ENCODE measurements around the gene CRIM1.

CRIM1 gene

DNA sequence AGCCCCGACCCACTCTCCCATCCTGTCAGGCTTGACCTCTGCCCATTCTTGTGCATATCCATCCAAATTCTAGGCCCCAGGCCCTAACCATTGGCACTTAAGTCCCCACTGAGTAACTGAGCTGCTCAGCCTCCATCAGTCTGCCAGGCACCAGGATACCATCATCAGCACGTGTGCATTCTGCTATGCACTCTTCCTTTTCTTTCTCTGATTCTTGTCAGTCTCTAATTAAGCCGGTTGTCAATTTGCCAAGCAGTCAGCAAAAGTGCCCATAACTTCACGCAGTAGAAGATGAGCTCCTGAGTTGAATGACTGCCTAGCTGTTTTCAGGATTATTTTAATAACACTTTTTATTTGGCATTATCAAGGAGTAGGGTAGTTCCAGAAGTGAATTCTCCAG is 135.2 kb downstream of the CRIM1 start:
- DNase-seq: no peak

DNA sequence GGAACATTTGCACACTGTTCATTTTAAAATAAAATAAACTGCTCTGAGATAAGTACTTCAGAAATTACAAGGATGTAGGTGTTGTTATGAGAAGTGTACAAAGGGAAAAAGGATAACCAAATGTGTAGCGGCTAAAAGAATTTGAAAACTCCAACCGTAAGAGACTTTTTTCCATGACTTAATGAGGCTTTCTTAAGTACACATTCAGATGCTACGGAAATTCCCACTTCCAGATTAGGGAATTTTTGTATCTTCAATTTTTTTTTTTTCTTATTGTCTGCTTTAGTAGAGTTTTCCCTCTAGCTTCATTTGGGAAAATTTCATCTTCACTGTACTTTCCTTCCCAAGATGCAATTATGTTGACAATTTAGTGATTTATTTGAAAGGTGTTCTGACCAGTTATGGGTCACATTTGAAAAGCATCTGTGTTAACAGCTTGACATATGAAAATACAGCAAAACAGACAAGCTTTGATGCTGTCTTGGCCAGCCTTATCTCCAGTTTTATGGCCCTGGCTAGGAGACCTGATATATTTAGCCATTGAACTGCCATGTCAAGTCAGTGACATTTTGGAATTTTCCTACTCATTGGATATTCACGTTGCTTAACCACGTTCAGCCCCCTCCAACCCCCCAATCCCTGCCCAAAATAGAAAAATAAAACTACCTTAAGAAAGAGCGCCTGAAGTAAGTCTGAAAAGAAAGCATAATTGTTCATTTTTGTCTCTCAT is 136.8 kb downstream of the CRIM1 start:
- DNase-seq: no peak

DNA sequence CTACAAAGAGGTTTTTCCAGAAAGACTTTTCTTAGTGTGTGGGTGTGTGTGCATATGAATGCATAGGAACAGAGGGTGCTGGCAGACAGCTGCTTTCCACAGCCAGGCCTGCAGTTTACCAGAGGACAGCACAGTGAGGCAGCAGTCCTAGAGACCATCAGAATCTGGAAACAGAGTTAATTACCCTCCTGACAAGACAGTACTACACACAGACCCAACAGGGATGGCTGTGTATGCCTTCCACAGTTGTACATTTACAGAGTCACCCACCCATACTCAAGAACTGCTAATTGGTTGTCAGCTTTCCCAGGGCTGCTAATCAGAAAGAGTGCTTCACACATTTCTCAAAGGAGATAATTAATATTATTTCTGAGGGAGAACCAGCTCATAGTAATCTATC is 137.7 kb downstream of the CRIM1 start:
- DNase-seq: no peak

DNA sequence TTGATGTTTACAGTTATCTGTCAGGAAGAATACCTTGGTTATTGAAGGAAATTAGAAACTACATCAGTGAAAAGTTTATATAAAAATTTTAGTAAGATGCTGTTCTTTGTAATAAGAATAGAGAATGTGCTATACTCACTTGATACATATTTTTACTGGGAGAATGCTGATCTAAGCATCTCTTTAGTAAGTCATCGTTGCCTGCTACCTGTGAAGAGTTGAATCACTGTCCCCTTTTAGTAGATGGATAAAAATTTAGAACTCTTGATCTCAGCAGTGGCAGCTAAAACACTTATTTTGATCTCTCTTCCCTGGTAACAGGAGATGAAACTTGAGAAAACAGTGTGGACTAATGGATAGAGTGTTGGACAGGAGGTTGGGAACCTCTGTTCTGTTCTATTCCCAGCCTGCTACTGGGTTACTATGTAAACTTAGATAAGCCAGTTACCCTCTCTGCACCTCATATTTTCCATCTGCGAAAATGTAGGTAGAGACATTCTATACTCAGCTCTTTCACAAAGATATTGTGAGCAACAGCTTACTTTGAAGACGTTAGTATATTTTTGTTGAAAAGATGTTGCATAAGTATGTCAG is 142.1 kb downstream of the CRIM1 start:
- no peak for DNase-seq

DNA sequence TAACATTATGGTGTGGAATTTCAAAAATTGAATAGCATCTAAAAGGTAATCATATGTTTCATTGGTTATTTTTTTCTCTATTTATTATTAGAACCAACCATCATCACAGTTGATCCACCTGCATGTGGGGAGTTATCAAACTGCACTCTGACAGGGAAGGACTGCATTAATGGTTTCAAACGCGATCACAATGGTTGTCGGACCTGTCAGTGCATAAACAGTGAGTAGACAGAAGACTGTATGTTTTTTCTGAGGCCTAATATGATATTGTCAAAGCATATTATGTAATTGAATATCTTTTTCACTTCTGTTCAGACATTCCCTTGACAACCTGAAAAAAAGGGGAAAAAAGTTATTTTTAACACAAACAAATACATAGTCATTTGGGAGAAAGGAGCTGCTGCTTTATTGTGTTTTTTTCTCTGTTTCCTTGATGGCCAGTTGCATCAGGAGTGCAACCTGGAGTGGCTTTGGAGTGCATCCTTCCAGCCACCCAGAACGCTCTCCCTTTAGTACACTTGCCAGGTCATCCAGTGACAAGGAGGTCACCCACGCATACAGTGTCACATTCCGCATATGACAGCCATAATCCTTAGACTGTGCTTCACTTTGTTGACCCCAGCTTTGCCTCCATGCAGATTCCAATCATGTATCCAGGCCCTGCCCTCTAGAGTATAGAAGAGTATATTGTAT is 143.7 kb downstream of the CRIM1 start:
- no peak for DNase-seq

DNA sequence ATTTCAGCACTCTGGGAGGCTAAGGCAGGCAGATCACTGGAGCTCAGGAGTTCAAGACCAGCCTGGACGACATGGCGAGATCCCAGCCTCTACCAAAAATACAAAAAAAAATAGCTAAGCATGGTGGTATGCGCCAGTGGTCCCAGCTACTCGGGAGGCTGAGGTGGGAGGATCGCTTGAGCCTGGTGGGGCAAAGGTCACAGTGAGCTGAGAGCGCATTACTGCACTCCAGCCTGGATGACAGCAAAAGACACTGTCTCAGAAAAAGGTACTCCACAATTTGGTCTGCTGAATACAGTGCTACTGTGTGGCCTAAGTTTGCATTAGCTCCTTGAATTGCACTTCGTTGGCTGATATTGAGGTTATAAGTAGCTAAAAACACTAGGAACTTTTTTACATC is 144.5 kb downstream of the CRIM1 start:
- no peak for DNase-seq

DNA sequence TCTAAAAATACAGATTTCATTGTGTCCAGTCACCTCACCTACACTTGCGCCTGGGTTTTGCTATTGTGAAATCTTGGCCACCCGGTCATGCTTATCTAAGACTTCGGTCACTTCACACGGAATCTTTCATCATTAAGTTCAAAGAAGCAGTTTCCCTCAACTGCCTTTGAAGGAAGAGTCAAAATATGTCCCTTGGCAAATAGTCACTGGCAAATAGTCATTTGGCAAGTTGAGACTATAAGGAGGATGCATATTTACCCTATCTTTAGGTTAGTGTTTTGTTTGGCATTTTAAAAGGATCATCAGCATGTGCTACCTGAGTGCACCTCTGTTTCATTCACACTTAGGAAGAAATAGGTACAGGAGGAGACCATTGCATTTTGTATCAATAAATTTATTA is 146.5 kb downstream of the CRIM1 start:
- peak; percentile 51 for DNase-seq

DNA sequence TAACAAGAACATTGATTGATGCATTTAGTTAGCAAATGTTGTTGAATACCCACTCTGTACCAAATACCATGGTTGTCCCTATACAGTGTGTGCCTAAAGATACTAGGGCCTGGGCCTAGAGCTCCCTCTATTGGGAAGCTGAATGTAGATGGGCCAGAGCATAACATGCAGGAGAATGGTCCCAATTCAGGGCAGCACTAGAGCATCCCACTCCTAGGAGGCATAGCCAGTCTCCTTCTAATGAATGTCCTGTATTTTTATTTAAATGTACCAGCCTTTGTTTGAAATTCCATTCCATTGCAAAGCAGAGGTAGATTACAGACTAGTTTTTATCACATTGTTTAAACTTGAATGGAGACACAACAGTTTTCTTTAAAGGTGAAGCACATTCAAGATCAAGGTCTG is 151.8 kb downstream of the CRIM1 start:
- peak; percentile 80 for DNase-seq

DNA sequence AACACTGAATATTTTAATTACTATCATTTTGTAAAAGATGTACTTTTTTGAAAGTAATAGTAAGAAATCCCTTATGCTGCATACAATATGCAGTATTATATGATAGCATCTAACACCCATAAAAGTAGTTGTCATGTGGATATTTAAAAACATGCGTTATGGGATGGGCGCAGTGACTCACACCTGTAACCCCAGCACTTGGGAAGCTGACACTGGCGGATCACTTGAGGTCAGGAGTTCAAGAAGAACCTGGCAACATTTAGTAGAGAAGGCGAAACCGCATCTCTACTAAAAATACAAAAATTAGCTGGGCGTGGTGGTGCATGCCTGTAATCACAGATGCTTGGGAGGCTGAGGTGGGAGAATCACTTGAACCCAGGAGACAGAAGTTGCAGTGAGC is 153.5 kb downstream of the CRIM1 start:
- no peak for DNase-seq

DNA sequence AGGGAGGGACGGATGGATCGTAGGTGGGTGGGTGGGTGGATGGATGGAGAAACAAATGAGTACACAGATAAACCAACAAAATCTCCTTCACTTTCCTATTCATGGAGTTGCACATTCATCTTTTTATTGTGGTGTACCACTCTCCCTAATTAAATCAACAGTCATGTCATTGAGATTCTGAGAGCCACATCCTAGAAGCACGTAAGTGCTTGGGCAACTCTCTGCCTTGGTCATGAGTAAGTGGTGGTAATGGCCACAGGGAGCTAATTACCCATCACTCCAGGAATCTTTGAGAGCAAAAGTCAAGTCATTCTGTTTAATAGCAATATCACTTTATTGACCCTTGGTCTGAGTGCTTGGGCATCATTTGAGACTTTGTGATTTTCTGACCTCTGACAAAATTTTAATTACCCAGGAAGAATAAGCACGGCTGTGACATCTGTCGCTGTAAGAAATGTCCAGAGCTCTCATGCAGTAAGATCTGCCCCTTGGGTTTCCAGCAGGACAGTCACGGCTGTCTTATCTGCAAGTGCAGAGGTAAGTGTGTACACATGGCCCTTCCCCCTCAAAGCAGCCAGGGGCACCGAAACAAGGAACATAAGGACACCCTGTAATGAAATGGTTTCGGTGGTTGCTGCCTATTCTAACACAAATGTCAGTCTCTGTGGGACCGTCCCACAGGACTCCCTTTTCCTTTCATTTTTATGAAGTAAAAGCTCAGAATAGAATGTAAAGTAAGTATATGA is 156.5 kb downstream of the CRIM1 start:
- DNase-seq: peak; percentile 61

DNA sequence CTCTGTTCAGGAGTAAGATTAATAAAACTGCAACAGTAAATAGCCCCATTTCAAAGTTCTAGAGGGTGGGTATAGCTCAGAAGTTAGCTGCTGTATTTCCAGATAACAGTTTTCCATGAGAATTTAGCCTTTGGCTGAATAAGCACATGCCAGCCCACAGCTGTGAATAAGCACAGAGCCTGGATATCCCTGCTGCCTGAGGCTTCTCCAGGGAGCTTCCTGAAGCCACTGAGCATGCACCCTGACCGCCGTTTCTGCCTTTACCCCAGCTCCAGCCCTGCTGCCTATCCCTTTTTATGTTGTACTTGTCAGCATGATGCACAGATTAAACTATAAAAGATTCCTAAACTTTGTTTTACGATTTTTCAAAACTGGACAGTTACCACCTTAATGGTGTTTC is 157.1 kb downstream of the CRIM1 start:
- no peak for DNase-seq

DNA sequence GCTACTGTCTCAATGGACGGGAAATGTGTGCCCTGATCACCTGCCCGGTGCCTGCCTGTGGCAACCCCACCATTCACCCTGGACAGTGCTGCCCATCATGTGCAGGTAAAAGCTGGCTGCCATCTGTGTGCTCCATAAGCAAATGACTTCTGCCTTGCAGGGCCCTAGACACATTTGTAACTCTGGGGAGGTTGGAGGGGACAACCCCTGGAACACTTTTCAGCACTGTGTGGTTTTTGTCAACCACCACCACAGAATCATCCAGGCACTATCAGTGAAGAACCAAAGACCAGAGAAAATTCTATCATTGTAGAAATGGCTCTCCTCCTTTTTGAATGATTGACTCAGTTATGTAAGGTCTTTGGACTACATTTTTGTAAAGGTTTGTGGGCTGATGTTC is 158.1 kb downstream of the CRIM1 start:
- no peak for DNase-seq

DNA sequence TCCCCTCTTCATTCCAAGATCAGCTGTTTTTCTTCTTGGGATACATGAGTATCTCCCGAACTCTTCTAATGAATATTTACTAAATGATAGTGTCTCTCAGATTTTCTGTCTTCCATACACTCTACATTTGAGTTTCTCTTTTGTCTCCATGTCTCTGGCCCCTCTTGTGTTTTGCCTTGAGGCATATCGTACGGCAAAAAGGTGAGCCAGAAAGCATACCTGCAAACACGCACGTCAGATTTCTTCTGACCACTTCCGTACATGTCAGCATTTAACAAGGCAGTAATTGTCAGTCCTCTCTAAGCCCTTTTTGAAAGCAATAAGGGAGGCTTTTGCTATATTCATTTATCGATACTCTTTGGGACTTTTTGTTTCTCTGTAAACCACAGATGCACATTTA is 160.0 kb downstream of the CRIM1 start:
- no peak for DNase-seq

DNA sequence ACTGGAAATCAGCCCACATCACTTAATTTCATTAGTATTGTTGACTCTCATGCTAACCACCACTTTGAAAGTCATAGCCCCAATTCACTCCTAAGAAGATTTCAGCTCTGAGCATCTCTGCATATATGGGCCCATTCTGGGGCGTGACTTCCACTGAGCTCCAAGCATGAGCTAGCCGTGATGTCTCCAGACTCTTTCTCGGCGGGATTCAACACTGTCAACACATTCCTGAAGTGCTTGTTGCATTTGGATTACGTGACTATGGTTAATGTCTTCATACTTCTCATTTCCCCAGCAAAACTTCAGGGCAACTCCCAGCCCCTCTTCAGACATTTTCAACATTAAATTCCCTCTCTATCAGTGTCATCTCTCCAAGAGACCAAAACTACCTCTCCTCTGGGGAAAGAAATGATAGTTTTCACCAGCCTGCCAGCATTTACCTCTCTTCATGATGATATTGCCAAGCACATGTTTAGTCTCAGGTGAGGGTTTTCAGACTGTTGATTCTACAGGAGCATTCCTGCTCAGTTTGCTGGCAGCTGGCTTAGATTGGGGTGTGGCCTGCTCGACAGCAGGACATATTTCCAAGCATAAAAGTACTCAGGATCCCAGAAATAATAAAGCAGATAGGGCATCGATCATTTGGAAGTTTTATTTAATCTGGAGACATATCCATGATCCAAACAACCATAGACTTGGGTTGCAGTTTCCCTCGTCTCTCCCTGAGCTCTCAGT is 160.7 kb downstream of the CRIM1 start:
- no peak for DNase-seq

DNA sequence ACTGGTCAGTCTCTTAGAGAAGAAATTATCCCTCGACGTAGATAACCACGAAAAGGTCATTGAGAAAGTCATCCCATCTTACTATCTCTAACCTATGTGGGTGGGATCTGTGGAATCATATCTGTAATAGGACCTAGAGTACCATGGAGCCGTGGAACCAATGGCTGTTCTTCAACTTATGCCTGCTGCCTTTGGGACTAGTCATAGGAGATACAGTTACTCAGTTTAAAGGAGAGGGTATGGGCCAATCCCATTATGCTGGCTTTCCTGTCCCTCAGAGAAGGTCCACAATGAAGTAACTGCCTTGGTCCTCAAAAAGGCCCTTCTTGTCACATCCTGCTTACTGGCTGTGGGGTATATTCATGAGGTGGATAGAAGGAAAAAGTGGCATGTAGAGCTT is 164.9 kb downstream of the CRIM1 start:
- no peak for DNase-seq

DNA sequence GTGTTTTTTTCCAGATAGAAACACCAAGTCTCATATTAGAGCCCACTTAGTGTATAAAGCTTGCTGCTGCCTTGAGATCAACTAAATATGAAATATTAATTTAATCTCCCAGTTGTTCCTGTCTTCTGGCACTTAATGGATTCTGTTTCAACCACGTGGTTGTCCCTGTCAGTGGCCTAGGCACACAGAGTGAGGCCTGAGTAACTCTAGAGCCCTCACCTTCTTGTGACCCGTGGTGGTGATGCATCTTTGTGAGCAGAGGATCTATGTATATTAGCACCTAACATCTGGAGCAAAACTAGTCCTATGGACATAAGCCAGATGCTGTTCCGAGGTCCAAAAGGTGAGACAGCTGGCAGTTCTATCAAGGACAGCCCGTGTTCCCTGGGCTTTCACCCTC is 167.6 kb downstream of the CRIM1 start:
- no peak for DNase-seq

DNA sequence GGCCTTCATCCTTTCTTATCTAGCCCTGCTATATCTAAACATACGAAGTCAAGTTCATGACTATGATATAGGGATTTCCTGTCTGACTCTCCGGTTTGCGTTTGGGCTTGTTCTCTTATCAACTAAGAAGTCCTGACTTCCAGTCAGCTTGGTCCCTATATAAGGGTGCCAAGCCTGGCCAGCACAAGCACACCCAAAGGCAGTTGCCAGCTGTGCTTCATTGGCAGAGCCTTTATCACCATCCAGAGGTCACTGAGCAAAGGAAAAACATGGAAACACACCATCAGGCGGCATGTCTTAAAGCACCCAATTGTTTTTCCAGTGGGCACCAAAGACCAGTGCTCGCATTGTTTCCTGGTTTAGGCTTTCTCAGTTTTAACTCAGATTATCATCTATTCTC is 169.7 kb downstream of the CRIM1 start:
- DNase-seq: no peak

DNA sequence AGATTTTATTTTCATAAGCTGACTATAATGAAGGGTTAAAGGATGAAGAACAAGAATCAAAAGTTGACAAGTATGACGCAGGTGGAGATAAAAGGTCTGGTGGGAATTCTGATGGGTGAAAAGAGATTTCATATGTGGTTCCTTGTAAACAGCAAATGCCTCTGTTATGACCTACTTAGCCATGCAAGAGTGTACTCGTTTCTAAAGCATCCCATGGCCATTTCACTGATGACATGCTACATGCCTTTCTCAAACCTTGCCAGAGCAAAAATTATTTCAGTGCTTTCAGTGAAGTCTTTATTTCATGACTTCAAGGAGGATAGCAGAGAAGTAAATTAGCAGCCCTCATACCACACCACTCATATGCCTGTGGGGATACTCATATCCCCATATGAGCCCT is 170.6 kb downstream of the CRIM1 start:
- no peak for DNase-seq

DNA sequence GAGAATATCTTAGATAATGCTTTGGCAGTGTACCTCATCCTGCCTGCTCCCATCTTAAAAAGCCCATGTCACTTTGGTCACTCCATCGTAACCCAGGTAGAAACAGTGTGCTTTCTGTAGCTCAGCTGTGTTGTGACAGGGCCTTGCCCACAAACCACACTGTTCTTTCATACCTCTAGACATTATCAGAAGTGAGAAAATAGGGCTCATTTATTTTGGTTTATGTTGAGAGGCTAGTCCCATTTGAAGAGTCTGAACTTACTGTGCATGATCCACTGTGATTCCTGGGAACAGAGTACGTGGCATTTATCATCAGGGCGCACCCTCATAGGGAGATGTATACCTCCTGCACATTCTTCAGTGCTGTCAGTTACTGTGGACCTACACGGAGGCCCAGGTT is 172.7 kb downstream of the CRIM1 start:
- no peak for DNase-seq

DNA sequence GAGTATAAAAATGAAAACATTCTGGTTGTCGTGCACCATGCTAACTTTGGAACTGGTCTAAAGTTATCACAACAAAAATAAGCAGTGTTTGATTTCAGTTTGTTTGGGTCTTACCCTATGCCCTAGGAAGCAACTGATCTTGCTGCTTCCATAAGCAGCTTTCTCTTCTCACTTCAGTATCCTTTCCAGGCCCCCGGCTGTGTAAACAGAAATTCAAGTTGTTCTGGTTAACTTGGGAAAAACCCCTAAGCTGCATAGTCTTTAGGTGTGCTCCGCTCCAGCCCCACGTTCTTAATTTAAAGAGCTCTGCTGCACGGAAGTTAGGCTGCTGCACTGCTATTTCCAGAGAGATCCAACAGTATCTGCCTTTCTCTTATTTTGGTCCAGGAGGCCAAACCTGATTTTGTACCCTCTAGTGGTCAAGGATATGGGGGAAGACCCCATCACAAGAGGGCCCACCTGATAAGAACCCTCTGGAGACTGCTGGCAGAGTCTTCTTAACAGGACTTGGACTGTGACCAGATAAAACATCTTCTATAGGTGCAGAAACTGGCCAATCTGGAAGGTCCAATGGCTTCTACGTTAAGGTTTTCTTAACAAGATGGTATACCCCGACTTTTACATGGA is 173.3 kb downstream of the CRIM1 start:
- DNase-seq: no peak

DNA sequence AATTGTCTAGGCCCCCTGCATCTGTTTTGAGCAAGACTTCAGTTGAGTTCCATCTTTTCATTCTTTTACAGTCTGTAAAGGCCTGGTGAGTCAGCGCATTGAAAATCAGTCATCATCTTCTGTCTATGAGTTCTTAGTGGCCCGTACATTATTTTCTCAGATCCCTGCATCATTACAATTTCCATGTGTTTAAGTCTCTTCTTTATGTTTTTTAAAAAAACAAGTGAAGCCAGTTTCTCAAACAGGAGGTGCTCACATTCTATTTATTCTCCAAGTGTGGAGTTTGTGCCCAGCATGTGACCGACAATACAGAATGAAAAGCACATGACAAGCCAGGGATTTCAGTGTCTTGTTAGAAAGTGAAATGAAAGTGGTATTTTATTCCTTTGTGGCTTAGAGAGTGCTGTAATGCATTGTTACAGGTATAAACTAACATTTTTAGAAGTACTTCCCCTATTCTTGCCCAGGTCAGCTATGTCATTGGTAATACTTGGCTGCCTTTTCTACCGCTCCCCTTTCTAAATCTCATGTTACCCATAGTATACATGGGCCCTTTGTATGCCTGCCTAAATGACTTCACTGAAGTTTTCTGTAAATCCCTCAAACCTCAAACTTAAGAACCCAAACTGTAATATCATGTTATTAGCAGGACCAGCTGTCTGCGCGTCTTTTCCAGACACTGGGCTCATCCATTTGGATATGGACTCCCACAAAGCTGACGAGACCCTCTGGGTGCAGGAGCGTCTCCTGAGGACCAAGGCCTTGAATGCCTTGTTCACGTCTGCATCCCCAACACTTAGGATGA is 174.8 kb downstream of the CRIM1 start:
- no peak for DNase-seq

DNA sequence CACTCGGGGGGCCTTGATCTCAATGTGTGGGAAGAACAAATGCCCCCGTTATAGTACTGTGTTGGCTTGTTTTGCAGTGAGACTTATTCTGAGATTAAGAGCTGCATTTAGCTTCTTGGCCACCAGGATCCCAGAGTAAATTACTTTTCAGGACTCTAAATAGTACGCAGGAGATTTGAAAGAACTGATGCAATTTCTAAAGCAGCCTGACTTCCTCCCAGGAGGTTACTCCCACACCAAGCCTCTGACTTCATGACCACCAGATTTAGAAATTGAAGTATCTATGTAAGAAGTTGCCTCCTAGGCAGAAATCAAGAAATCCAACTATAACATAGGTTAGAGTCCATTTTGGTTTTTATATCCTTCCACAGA is 175.4 kb downstream of the CRIM1 start:
- DNase-seq: peak; percentile 55

Data from hematopoietic multipotent progenitor cell treated with erythropoietin and hydrocortisone succinate and interleukin-3 and kit ligand, for 4 days (in vitro differentiated cells).